Activated naive CD4-positive, alpha-beta T cell treated with anti-CD3 and anti-CD28 coated beads, Interleukin-2, amount 10 ng/mL, durations not matched to agents 7 days and 5 days (primary cell): Measurements from ENCODE around the gene CD27.
"Not testable (repeated sequence)": the region's sequence is repeated elsewhere in the genome, so short reads cannot be mapped to it uniquely, and the experiment has no call there.

Experiments used
- CTCF ChIA-PET: fragments of 350-600 bp; sonication (Branson Sonifier 250); formaldehyde crosslinking; loops from one replicate; lab custom pipeline; 2021; ENCODE audit warnings: antibody characterized with exemption; lab: Charles Lee
- DNase-seq: peaks from one replicate; pipeline ENCODE4 v3.0.0-alpha.2; 2020
- H3K27ac Mint-ChIP-seq: one replicate; pipeline ENCODE4 v1.8.0; 2021; ENCODE audit warnings: mild to moderate bottlenecking, moderate library complexity, mixed read lengths
- H3K27me3 Mint-ChIP-seq: one replicate; pipeline ENCODE4 v1.8.0; 2021; ENCODE audit warnings: mild to moderate bottlenecking, mixed read lengths
- H3K36me3 Mint-ChIP-seq: one replicate; pipeline ENCODE4 v1.8.0; 2021; ENCODE audit warnings: mixed read lengths
- H3K4me1 Mint-ChIP-seq: one replicate; pipeline ENCODE4 v1.8.0; 2021; ENCODE audit warnings: mixed read lengths
- H3K4me3 Mint-ChIP-seq: one replicate; pipeline ENCODE4 v1.8.0; 2021; ENCODE audit warnings: mild to moderate bottlenecking, moderate library complexity, mixed read lengths
- H3K9me3 Mint-ChIP-seq: one replicate; pipeline ENCODE4 v1.8.0; 2021; ENCODE audit warnings: mixed read lengths

Gene CD27

DNA sequence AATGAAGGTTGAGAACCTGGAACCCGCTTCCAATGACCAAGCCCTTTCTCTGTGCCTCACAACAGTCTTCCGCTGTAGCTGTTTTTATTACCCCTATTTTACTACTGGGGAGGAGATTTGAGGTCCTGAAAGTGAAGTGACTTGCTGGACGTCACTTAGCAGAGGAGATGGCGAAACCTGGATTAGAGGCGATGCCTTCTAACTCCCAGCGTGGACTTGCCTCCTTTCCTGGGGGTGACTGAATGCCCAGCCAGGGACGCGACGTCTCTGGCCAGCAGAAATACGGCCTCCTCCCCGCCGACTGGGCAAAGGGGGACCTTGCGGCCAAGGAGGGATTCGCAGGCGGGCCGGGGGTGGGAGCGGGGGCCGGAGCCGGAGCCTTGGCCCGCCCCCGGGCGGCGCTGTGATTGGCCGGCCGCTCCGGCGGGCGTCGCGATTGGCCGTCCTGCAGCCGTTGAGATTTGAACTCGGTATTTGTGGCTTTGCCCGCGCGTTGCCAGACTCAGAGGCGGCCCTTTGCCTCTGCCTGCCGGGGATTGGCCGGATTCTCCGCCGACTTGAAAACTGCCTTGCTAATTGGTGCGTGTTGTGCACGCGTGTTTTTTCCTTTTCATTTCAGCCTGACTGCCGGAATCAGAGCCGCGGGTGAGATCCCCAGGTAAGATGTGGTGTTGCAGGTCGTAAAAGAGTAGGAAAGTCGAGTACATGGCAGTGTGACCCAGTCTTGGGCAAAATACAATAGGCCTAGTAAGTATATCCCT is 48.9 kb downstream of the CD27 start, which contains the start of gene NCAPD2:
TSS of gene NCAPD2 (plus strand) at position 606 of the 761 bp plus-strand sequence. CDS start 997 bp downstream, outside the sequence.
- peak; percentile 98 for DNase-seq
- H3K27me3 Mint-ChIP-seq, result no peaks in the 10 kb centered on the region
- peaks cover 48% of the 10 kb centered on the region for H3K36me3 Mint-ChIP-seq

GRCh38 chr12:6494258-6494743 is 49.5 kb downstream of the CD27 start:
- peak; percentile 23 for DNase-seq
- no peaks in the 10 kb centered on the region for H3K27me3 Mint-ChIP-seq
- H3K9me3 Mint-ChIP-seq, result no peaks in the 10 kb centered on the region
- peak overlapping the region; percentile 93 for H3K4me3 Mint-ChIP-seq
- peak overlapping the region; percentile 99 for H3K27ac Mint-ChIP-seq
- peaks cover 49% of the 10 kb centered on the region for H3K36me3 Mint-ChIP-seq
- CTCF ChIA-PET, result interaction anchor here (0.7 to 1.2 kb wide), 6 partner anchors 23 to 190 kb away, joined by 3 to 4 read pairs (median 4); no protein-coding TSS in a partner anchor
- peaks cover 48% of the 10 kb centered on the region for H3K4me1 Mint-ChIP-seq

More for the DNA sequence above, 48.9 kb downstream of the CD27 start, which contains the start of gene NCAPD2:
- CTCF ChIA-PET, result interaction anchor here (0.6 to 1.7 kb wide), 7 partner anchors 22 to 68 kb away, joined by 3 to 9 read pairs (median 3); no protein-coding TSS in a partner anchor
- peaks cover 48% of the 10 kb centered on the region for H3K4me1 Mint-ChIP-seq
- no peaks in the 10 kb centered on the region for H3K9me3 Mint-ChIP-seq
- H3K27ac Mint-ChIP-seq, result peak within 1 kb of the TSS; percentile 99
- peak within 1 kb of the TSS; percentile 93 for H3K4me3 Mint-ChIP-seq

DNA sequence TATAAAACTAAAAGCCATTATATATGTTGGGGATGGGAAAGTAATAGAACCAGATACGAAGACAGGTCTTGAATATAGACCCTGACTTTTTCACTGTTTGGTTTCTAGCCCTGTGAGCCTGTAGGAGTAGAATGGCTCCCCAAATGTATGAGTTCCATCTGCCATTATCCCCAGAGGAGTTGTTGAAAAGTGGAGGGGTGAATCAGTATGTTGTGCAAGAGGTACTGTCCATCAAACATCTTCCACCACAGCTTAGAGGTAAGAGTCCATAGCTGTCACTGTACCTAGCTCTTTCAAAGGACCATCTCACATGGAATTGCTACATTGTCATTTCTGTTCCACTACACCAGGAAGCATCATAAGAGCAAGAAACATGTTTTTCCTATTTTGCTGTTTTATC is 50.2 kb downstream of the CD27 start:
- CTCF ChIA-PET, result interaction anchor here (0.7 to 2.5 kb wide), 8 partner anchors 23 to 189 kb away, joined by 3 to 9 read pairs (median 4); no protein-coding TSS in a partner anchor
- Mint-ChIP-seq H3K27ac (peak overlapping the region; percentile 99), H3K27me3 (no peaks in the 10 kb centered on the region), H3K36me3 (peaks cover 49% of the 10 kb centered on the region), H3K4me3 (peak overlapping the region; percentile 93), H3K9me3 (no peaks in the 10 kb centered on the region), H3K4me1 (peaks cover 48% of the 10 kb centered on the region)
- DNase-seq, result no peak

DNA sequence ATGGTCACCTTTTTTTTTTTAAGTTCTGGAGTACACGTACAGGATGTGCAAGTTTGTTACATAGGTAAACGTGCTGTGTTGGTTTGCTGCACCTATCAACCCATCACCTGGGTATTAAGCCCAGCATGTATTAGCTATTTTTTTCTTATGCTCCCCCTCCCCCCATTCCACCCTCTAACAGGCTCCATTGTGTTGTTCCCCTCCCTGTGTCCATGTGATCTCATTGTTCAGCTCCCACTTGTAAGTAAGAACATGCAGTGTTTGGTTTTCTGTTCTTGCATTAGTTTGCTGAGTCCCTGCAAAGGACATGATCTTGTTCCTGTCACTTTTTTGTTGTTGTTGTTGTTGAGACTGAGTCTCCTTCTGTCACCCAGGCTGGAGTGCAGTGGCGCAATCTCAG is 52.5 kb downstream of the CD27 start:
- DNase-seq, H3K9me3 Mint-ChIP-seq, H3K27me3 Mint-ChIP-seq, H3K4me3 Mint-ChIP-seq: not testable (repeated sequence)
- peaks cover 41% of the 10 kb centered on the region for H3K4me1 Mint-ChIP-seq
- peaks cover 37% of the 10 kb centered on the region for H3K36me3 Mint-ChIP-seq
- CTCF ChIA-PET, result interaction anchor here (0.6 to 2.5 kb wide), 6 partner anchors 9 to 509 kb away, joined by 3 to 9 read pairs (median 4); no protein-coding TSS in a partner anchor
- peak overlapping the region; percentile 24 for H3K27ac Mint-ChIP-seq

- H3K4me3 Mint-ChIP-seq, result no peak overlapping the region
- peaks cover 23% of the 10 kb centered on the region for H3K4me1 Mint-ChIP-seq
- H3K27ac Mint-ChIP-seq, result no peak overlapping the region
- H3K9me3 Mint-ChIP-seq, result no peaks in the 10 kb centered on the region
- no peak for DNase-seq
- peaks cover 30% of the 10 kb centered on the region for H3K36me3 Mint-ChIP-seq
- CTCF ChIA-PET, result interaction anchor here (0.6 to 1.0 kb wide), 2 partner anchors 36 to 165 kb away, joined by 3 read pairs; no protein-coding TSS in a partner anchor
- H3K27me3 Mint-ChIP-seq, result no peaks in the 10 kb centered on the region
These were observed 55.7 kb downstream of the CD27 start for GRCh38 chr12:6500466-6500865.
